Breast epithelium (tissue), 4 donors: ENCODE measurements around the gene PRPH. TPM values are rescaled to one million over a fixed set of nuclear protein-coding genes. Genes with fewer than 3 reads are reported as not detected.
"Not testable (repeated sequence)": the region's sequence is repeated elsewhere in the genome, so short reads cannot be mapped to it uniquely, and the experiment has no call there.

ENCODE experiments used
- DNase-seq, 2 donors: peaks; one replicate each; pipeline ENCODE4 v3.0.0-alpha.2; 2019; ENCODE audit warnings: low spot score in 2 of 2
- H3K27ac ChIP-seq, 2 donors: fragments of 200-600 bp; sonication (generic) in 1 of 2; one replicate each; pipeline ENCODE4 v1.5.1; 2016 to 2019; ENCODE audit warnings: mild to moderate bottlenecking in 1 of 2
- H3K27me3 ChIP-seq, 2 donors: fragments of 200-600 bp; sonication (generic) in 1 of 2; one replicate each; pipeline versions ENCODE4 v1.5.1 to v1.6.0; 2017 to 2019; ENCODE audit warnings: control low read depth in 1 of 2, mild to moderate bottlenecking in 1 of 2
- H3K36me3 ChIP-seq: fragments of 200-600 bp; one replicate; pipeline ENCODE4 v1.5.1; 2019
- H3K4me1 ChIP-seq, 2 donors: fragments of 200-600 bp; sonication (generic); one replicate each; pipeline ENCODE4 v1.5.1; 2016 to 2019; ENCODE audit warnings: control low read depth in 1 of 2
- H3K4me3 ChIP-seq, 3 donors: fragments of 200-600 bp; sonication (generic); 1 replicate in 2 of 3; 2 replicates in 1 of 3; pipeline ENCODE4 v1.5.1; 2016 to 2019; ENCODE audit warnings: mild to moderate bottlenecking in 3 of 3, moderate library complexity in 2 of 3
- H3K9me3 ChIP-seq, 2 donors: fragments of 200-600 bp; sonication (generic) in 1 of 2; one replicate each; pipeline ENCODE4 v1.5.1; 2016 to 2019; ENCODE audit warnings: control low read depth in 1 of 2
- CTCF ChIP-seq, 3 donors: fragments of 450-650 bp; IDR thresholded peaks; one replicate each; pipeline ENCODE4 v1.5.1; 2016 to 2017; ENCODE audit warnings: antibody characterized with exemption in 3 of 3, mild to moderate bottlenecking in 3 of 3, moderate library complexity in 3 of 3
- POLR2A ChIP-seq: fragments of 450-650 bp; IDR thresholded peaks from one replicate; pipeline ENCODE4 v1.6.1; 2016; ENCODE audit warnings: antibody characterized with exemption, mild to moderate bottlenecking, moderate library complexity
- POLR2AphosphoS5 ChIP-seq, 3 donors: sonication (generic); formaldehyde crosslinking; IDR thresholded peaks; one replicate each; pipeline ENCODE4 v1.6.1; 2017; ENCODE audit warnings: antibody characterized with exemption in 3 of 3
- intact Hi-C: fragments of 100-400 bp; cut with DNase I; formaldehyde crosslinking; loops from one replicate; pipeline ENCODE4 v1.15.1; 2023; ENCODE audit warnings: low total_unique reads
- total RNA-seq, 3 donors: library from RNA; depleted of rRNA; stranded (reverse); fragments of >200 nt; gene quantifications; one replicate each; pipeline ENCODE4 v1.1.0, GENCODE V29; 2016

Gene PRPH
- total RNA-seq = 1 to 10 TPM in 1 of 3 donors, under 1 TPM in 1, not detected in 1; 0.96 to 2.0 TPM

GRCh38 chr12:49295082-49295936 lies at the start of gene PRPH:
Gene PRPH, plus strand, starts transcription at chr12:49295147. Its CDS starts 54 bp downstream, at chr12:49295201.
- Histone ChIP-seq H3K9me3 (no peaks in the 10 kb centered on the region), H3K27me3 (peaks cover 11 to 44% of the 10 kb centered on the region in 2 donors), H3K4me1 (peaks cover 0 to 7% of the 10 kb centered on the region in 2 donors), H3K27ac (no peak within 1 kb of the TSS), H3K36me3 (no peaks in the 10 kb centered on the region), H3K4me3 (peak within 1 kb of the TSS in 1 of 3 donors; percentile 25)
- TF ChIP-seq POLR2AphosphoS5 (IDR thresholded peaks at IDR 0.05) = no peak
- no peak for TF ChIP-seq CTCF (IDR thresholded peaks at IDR 0.05)
- no peak for TF ChIP-seq POLR2A
- intact Hi-C loops = loop anchor here (5.0 kb wide), 1 partner anchor 402 kb away; no protein-coding TSS in a partner anchor
- no peak for DNase-seq

GRCh38 chr12:49251357-49251756 lies 43.6 kb upstream of the PRPH start:
- intact Hi-C loops = no loop called here
- no peaks in the 10 kb centered on the region for H3K9me3 ChIP-seq
- H3K36me3 ChIP-seq = no peaks in the 10 kb centered on the region
- TF ChIP-seq POLR2AphosphoS5 (IDR thresholded peaks at IDR 0.05) = no peak
- H3K27me3 ChIP-seq = no peaks in the 10 kb centered on the region
- no peak for DNase-seq
- no peak overlapping the region for H3K27ac ChIP-seq
- no peaks in the 10 kb centered on the region for H3K4me1 ChIP-seq
- no peak overlapping the region for H3K4me3 ChIP-seq

GRCh38 chr12:49253033-49253623 lies 41.8 kb upstream of the PRPH start:
- no peak for TF ChIP-seq POLR2A
- no peak for TF ChIP-seq CTCF (IDR thresholded peaks at IDR 0.05)
- no peak for TF ChIP-seq POLR2AphosphoS5 (IDR thresholded peaks at IDR 0.05)
- Histone ChIP-seq H3K4me1 (no peaks in the 10 kb centered on the region), H3K4me3 (no peak overlapping the region), H3K27me3 (no peaks in the 10 kb centered on the region), H3K9me3 (no peaks in the 10 kb centered on the region), H3K27ac (no peak overlapping the region), H3K36me3 (no peaks in the 10 kb centered on the region)
- DNase-seq = no peak
- intact Hi-C loops = no loop called here

- H3K9me3 ChIP-seq, H3K36me3 ChIP-seq, H3K4me3 ChIP-seq, H3K4me1 ChIP-seq, intact Hi-C loops, DNase-seq, H3K27ac ChIP-seq, H3K27me3 ChIP-seq: not testable (repeated sequence)
Measured at GRCh38 chr12:49255456-49255855, 39.5 kb upstream of the PRPH start.

- TF ChIP-seq POLR2A = no peak
- TF ChIP-seq POLR2AphosphoS5 (IDR thresholded peaks at IDR 0.05) = no peak
- no peak for TF ChIP-seq CTCF (IDR thresholded peaks at IDR 0.05)
- intact Hi-C loops = no loop called here
- Histone ChIP-seq H3K27me3 (no peaks in the 10 kb centered on the region), H3K9me3 (no peaks in the 10 kb centered on the region), H3K36me3 (no peaks in the 10 kb centered on the region), H3K27ac (no peak overlapping the region), H3K4me1 (no peaks in the 10 kb centered on the region), H3K4me3 (no peak overlapping the region)
- DNase-seq = no peak
Measured at GRCh38 chr12:49255857-49256637, 38.9 kb upstream of the PRPH start.

- H3K36me3 ChIP-seq, H3K27ac ChIP-seq, H3K9me3 ChIP-seq, H3K4me3 ChIP-seq, intact Hi-C loops, H3K27me3 ChIP-seq, H3K4me1 ChIP-seq, DNase-seq: not testable (repeated sequence)
Measured at GRCh38 chr12:49257508-49258184, 37.3 kb upstream of the PRPH start.
